ENCODE results near the gene SLC43A2. TPM values are rescaled to one million over a fixed set of nuclear protein-coding genes. Genes with fewer than 3 reads are reported as not detected.
A peak's percentile ranks its signal among the peaks of the same experiment; 100 is the strongest.

SLC43A2 gene
- total RNA-seq, 1 experiment from 2014 or later, result 12.9 TPM

- Histone ChIP-seq H3K23ac (ENCODE audit: insufficient read length, low read depth, low read length) (no peak overlapping the region), H4K5ac (ENCODE audit: insufficient read length, low read depth, low read length) (no peak overlapping the region), H3K79me1 (ENCODE audit: insufficient read depth, low read depth, low read length, poor library complexity, severe bottlenecking) (no peaks in the 10 kb centered on the region), H3K27me3 (ENCODE audit: insufficient read depth, low read length) (no peaks in the 10 kb centered on the region), H4K8ac (replicated peaks; ENCODE audit: insufficient read length, low read depth, low read length) (no peak overlapping the region), H3T11ph (ENCODE audit: low read length) (no peak overlapping the region), H3K4me1 (ENCODE audit: insufficient read depth, low read length) (no peaks in the 10 kb centered on the region; the same call in 1 of the 2 replicates), H2BK5ac (ENCODE audit: insufficient read length, low read length) (no peak overlapping the region), H3K56ac (ENCODE audit: insufficient read length, low read depth, low read length) (no peak overlapping the region), H3K4ac (ENCODE audit: low read depth, low read length) (no peak overlapping the region), H2BK120ac (ENCODE audit: low read depth, low read length, poor library complexity, severe bottlenecking) (no peak overlapping the region), H4K91ac (ENCODE audit: insufficient read length, low read depth, low read length) (no peak overlapping the region), H2AK5ac (ENCODE audit: insufficient read length, low read length) (no peak overlapping the region), H3K4me2 (ENCODE audit: insufficient read depth, insufficient read length, low read length) (peak overlapping the region; percentile 72), H3K9me3 (ENCODE audit: control insufficient read depth, low read depth, low read length) (no peaks in the 10 kb centered on the region), H3K9ac (ENCODE audit: extremely low read depth, insufficient read length, low read length) (no peak overlapping the region), H3K79me2 (ENCODE audit: insufficient read depth, low read length) (no peaks in the 10 kb centered on the region), H3K27ac (ENCODE audit: insufficient read length, low read depth, low read length) (no peak overlapping the region), H4K20me1 (ENCODE audit: control insufficient read depth, insufficient read depth, insufficient read length) (no peaks in the 10 kb centered on the region), H2BK15ac (ENCODE audit: low read depth, low read length) (no peak overlapping the region), H3K23me2 (ENCODE audit: insufficient read length, low read depth, low read length, poor library complexity, severe bottlenecking) (peaks cover 17% of the 10 kb centered on the region), H2AFZ (ENCODE audit: low read length) (no peak overlapping the region), H2BK20ac (ENCODE audit: low read depth, low read length, poor library complexity, severe bottlenecking) (no peak overlapping the region), H3K18ac (ENCODE audit: insufficient read length, low read depth, low read length) (no peak overlapping the region), H3K14ac (ENCODE audit: insufficient read depth, low read length) (no peak overlapping the region), H2BK12ac (ENCODE audit: insufficient read length, low read depth, low read length) (no peak overlapping the region)
- H3K27me3 Mint-ChIP-seq (ENCODE audit: low read depth), result peaks cover 10% of the 10 kb centered on the region
- peaks cover 0 to 5% (median 0%) of the 10 kb centered on the region in 3 experiments; a peak in 5 of 7 replicates for H3K36me3 Mint-ChIP-seq (ENCODE audit: insufficient read depth in 1 of 3, low read depth in 3 of 3)
- H3K27ac Mint-ChIP-seq, result peak overlapping the region in 1 of 3 experiments; percentile 89; a peak in 1 of 7 replicates
- peak; percentile 60 for DNase-seq
- H3K9me3 Mint-ChIP-seq, result no peaks in the 10 kb centered on the region; a peak in 2 of 5 replicates
- peaks cover 24 to 28% of the 10 kb centered on the region in 2 experiments for H3K4me1 Mint-ChIP-seq
- H3K4me3 Mint-ChIP-seq, result peak overlapping the region; percentile 54 to 79
- WGBS (ENCODE audit: extremely low coverage, insufficient read length, low lambda C conversion rate), result no CpG with 5 or more reads among the region's 39 CpGs
- TF ChIP-seq CTCF (conservative IDR thresholded peaks at IDR 0.05), result no peak
Measured at GRCh38 chr17:1627182-1627981, 1.3 kb downstream of the SLC43A2 start.

All from H9 (cell line).